Liver (tissue), 9 donors: ENCODE data around the gene CLEC4E. TPM values are rescaled to one million over a fixed set of nuclear protein-coding genes. Genes with fewer than 3 reads are reported as not detected.
"Not testable (repeated sequence)": the region's sequence is repeated elsewhere in the genome, so short reads cannot be mapped to it uniquely, and the experiment has no call there.

ENCODE experiments used
- DNase-seq: peaks from one replicate; pipeline ENCODE4 v3.0.0-alpha.2; 2017; ENCODE audit warnings: low spot score
- H3K27ac ChIP-seq, 2 donors: one replicate each; pipeline ENCODE4 v1.7.0; 2013; ENCODE audit warnings: inconsistent platforms in 2 of 2, low read length in 2 of 2, control low read depth in 1 of 2, low read depth in 1 of 2, mild to moderate bottlenecking in 1 of 2
- H3K27me3 ChIP-seq, 4 donors: one replicate each; pipeline versions ENCODE4 v1.6.1 to v1.7.0; 2013; ENCODE audit warnings: low read length in 3 of 4, inconsistent platforms in 1 of 4, mild to moderate bottlenecking in 1 of 4, moderate library complexity in 1 of 4; ENCODE audit not compliant: control insufficient read depth in 4 of 4, insufficient read depth in 4 of 4
- H3K36me3 ChIP-seq, 4 donors: one replicate each; pipeline versions ENCODE4 v1.6.1 to v1.7.0; 2013; ENCODE audit warnings: low read length in 3 of 4, mild to moderate bottlenecking in 3 of 4, low read depth in 1 of 4, moderate library complexity in 1 of 4; ENCODE audit not compliant: control insufficient read depth in 4 of 4, insufficient read depth in 3 of 4
- H3K4me1 ChIP-seq, 4 donors: one replicate each; pipeline versions ENCODE4 v1.6.1 to v1.7.0; 2013; ENCODE audit warnings: low read length in 3 of 4, mild to moderate bottlenecking in 3 of 4, moderate library complexity in 1 of 4; ENCODE audit not compliant: control insufficient read depth in 4 of 4, insufficient read depth in 4 of 4
- H3K4me3 ChIP-seq, 3 donors: one replicate each; pipeline versions ENCODE4 v1.6.1 to v1.7.0; 2013; ENCODE audit warnings: low read length in 3 of 3, control low read depth in 1 of 3, low read depth in 1 of 3, mild to moderate bottlenecking in 1 of 3
- H3K9ac ChIP-seq, 2 donors: one replicate each; pipeline ENCODE4 v1.7.0; 2013; ENCODE audit warnings: low read length in 2 of 2, mild to moderate bottlenecking in 2 of 2, moderate library complexity in 2 of 2, control low read depth in 1 of 2, low read depth in 1 of 2
- H3K9me3 ChIP-seq, 4 donors: one replicate each; pipeline versions ENCODE4 v1.6.1 to v1.7.0; 2013; ENCODE audit warnings: low read length in 3 of 4; ENCODE audit not compliant: control insufficient read depth in 4 of 4
- EGR1 ChIP-seq, 2 donors: IDR thresholded peaks; 2 replicates each; pipeline ENCODE4 v1.6.1; 2016 to 2018; ENCODE audit warnings: antibody characterized with exemption in 2 of 2, low read depth in 2 of 2
- FOXA1 ChIP-seq: IDR thresholded peaks from 2 replicates; pipeline ENCODE4 v1.6.1; 2016; ENCODE audit warnings: antibody characterized with exemption
- FOXA2 ChIP-seq: IDR thresholded peaks from 2 replicates; pipeline ENCODE4 v1.6.1; 2016; ENCODE audit warnings: antibody characterized with exemption
- GABPA ChIP-seq, 2 donors: IDR thresholded peaks in 1 of 2; conservative IDR thresholded peaks in 1 of 2; 2 replicates each; pipeline ENCODE4 v1.6.1; 2016; ENCODE audit warnings: antibody characterized with exemption in 2 of 2, mild to moderate bottlenecking in 1 of 2, moderate library complexity in 1 of 2
- HNF4A ChIP-seq, 2 donors: conservative IDR thresholded peaks; 2 replicates each; pipeline ENCODE4 v1.6.1; 2016; ENCODE audit warnings: antibody characterized with exemption in 2 of 2, mild to moderate bottlenecking in 2 of 2
- HNF4G ChIP-seq: IDR thresholded peaks from 2 replicates; pipeline ENCODE4 v1.6.1; 2016; ENCODE audit warnings: antibody characterized with exemption
- JUND ChIP-seq, 2 donors: IDR thresholded peaks; 2 replicates each; pipeline ENCODE4 v1.6.1; 2016; ENCODE audit warnings: antibody characterized with exemption in 2 of 2
- NR2F2 ChIP-seq: IDR thresholded peaks from 2 replicates; pipeline ENCODE4 v1.6.1; 2016; ENCODE audit warnings: antibody characterized with exemption
- RAD21 ChIP-seq, 2 donors: IDR thresholded peaks; 2 replicates each; pipeline ENCODE4 v1.6.1; 2016; ENCODE audit warnings: antibody characterized with exemption in 2 of 2, mild to moderate bottlenecking in 2 of 2
- RXRA ChIP-seq, 2 donors: IDR thresholded peaks; 2 replicates each; pipeline ENCODE4 v1.6.1; 2017 to 2018; ENCODE audit warnings: antibody characterized with exemption in 2 of 2, mild to moderate bottlenecking in 1 of 2
- SP1 ChIP-seq: IDR thresholded peaks from 2 replicates; pipeline ENCODE4 v1.6.1; 2018; ENCODE audit warnings: antibody characterized with exemption, mild to moderate bottlenecking
- TAF1 ChIP-seq: conservative IDR thresholded peaks from 2 replicates; pipeline ENCODE4 v1.6.1; 2016; ENCODE audit warnings: antibody characterized with exemption, mild to moderate bottlenecking
- YY1 ChIP-seq: IDR thresholded peaks from 2 replicates; pipeline ENCODE4 v1.6.1; 2016; ENCODE audit warnings: antibody characterized with exemption, mild to moderate bottlenecking
- WGBS: extraction: QIAGEN DNeasy Blood & Tissue Kit; methylation state at CpG from one replicate; pipeline ENCODE4 v1.1.7; 2013; 5-methylcytosine and 5-hydroxymethylcytosine counted together
- polyA plus RNA-seq, 2 donors: library from polyadenylated mRNA; stranded (reverse) in 1 of 2; unstranded in 1 of 2; fragments of 200-250 nt in 1 of 2; fragments of >200 nt in 1 of 2; fragmentation: Nextera tagmentation in 1 of 2; extraction: Ambion mirVana in 1 of 2; gene quantifications; one replicate each; pipeline versions ENCODE4 v1.2.1 to v1.2.3, GENCODE V29; 2013 to 2015
- total RNA-seq, 2 donors: library from RNA; depleted of rRNA; stranded (reverse); fragments of >200 nt; gene quantifications; one replicate each; pipeline ENCODE4 v1.2.3, GENCODE V29; 2014
- TF ChIP-seq, protein P1 (sequence below): IDR thresholded peaks from 2 replicates; pipeline ENCODE4 v1.6.1; 2016; ENCODE audit warnings: antibody characterized with exemption
- TF ChIP-seq, protein P2 (sequence below): fragments of 150-350 bp; IDR thresholded peaks from 2 replicates; pipeline ENCODE4 v1.5.1; 2017; ENCODE audit warnings: improper control_type of control experiment, low read depth, low read length; ENCODE audit not compliant: missing input control
- TF ChIP-seq, protein P3 (sequence below): IDR thresholded peaks from 2 replicates; pipeline ENCODE4 v1.6.1; 2016; ENCODE audit warnings: antibody characterized with exemption
- TF ChIP-seq, protein P4 (sequence below): IDR thresholded peaks from 2 replicates; pipeline ENCODE4 v1.6.1; 2016; ENCODE audit warnings: antibody characterized with exemption
- TF ChIP-seq, protein P5 (sequence below): IDR thresholded peaks from 2 replicates; pipeline ENCODE4 v1.6.1; 2016; ENCODE audit warnings: antibody characterized with exemption, mild to moderate bottlenecking
- donor health status: healthy.
- donor health status: healthy.
- donor health status: healthy.
- donor health status: healthy.
- donor health status: healthy.

The CLEC4E gene, protein sequence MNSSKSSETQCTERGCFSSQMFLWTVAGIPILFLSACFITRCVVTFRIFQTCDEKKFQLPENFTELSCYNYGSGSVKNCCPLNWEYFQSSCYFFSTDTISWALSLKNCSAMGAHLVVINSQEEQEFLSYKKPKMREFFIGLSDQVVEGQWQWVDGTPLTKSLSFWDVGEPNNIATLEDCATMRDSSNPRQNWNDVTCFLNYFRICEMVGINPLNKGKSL
- total RNA-seq (1 to 10 TPM in 1 of 2 donors, under 1 TPM in 1; 0.05 to 2.9 TPM), polyA plus RNA-seq (1 to 10 TPM in 1 of 2 donors, under 1 TPM in 1; 0.54 to 2.9 TPM)

DNA sequence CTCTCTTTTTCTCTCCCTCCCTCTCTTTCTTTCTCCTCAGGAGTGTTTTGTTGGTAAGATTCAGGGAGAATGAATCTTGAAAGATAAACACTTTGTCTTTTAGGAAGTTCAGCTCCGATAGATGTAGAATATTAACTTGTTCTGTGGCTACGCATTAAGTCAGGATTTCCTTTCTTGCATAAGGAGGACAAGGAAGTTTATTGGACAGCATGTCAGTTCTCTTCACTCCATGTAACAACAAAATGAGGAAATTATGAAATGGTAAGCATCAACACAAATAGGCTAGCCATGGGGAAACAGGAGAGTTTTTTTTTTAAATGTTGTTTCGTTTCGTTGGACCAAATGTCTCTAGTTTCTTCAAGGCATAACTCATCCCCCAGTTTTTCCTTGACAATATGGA is at the start of gene CLEC4E:
Gene CLEC4E, minus strand, starts transcription at position 75 of the 400 bp plus-strand sequence. CDS start 108 bp downstream, outside the sequence.
- not testable (repeated sequence) for H3K9me3 ChIP-seq, H3K9ac ChIP-seq, H3K27me3 ChIP-seq, H3K4me1 ChIP-seq, H3K27ac ChIP-seq, DNase-seq, H3K36me3 ChIP-seq, H3K4me3 ChIP-seq
- 52% methylated on average over 4 of the region's 4 CpGs for WGBS

DNA sequence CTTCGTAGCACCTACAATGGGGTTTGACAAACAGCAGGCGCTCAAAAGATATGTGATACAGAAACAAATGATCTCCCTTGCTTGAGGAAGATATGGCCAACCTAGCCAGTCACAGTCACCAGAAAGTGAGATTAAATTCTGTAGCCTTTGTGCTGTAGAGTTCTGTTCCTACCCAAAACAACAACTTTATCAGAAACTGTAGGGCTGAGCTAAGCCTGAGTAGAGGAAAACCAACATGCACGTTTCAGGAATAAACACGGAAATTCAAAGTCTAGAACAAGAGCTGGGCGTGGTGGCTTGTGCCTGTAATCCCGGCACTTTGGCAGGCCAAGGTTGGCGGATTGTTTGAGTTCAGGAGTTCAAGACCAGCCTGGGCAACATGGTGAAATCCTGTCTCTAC is 49.0 kb upstream of the CLEC4E start:
- Histone ChIP-seq H3K27ac (no peak overlapping the region), H3K9ac (no peak overlapping the region), H3K4me3 (no peak overlapping the region), H3K27me3 (no peaks in the 10 kb centered on the region), H3K36me3 (no peaks in the 10 kb centered on the region), H3K9me3 (no peaks in the 10 kb centered on the region), H3K4me1 (peaks cover 0 to 8% (median 2%) of the 10 kb centered on the region in 4 donors)
- DNase-seq, result no peak
- TF ChIP-seq FOXA1, result no peak
- TF ChIP-seq HNF4G, result no peak
- TF ChIP-seq YY1, result no peak
- no peak for TF ChIP-seq NR2F2
- no peak for TF ChIP-seq SP1
- TF ChIP-seq, protein P1, sequence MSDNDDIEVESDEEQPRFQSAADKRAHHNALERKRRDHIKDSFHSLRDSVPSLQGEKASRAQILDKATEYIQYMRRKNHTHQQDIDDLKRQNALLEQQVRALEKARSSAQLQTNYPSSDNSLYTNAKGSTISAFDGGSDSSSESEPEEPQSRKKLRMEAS, result no peak
- TF ChIP-seq, protein P2, sequence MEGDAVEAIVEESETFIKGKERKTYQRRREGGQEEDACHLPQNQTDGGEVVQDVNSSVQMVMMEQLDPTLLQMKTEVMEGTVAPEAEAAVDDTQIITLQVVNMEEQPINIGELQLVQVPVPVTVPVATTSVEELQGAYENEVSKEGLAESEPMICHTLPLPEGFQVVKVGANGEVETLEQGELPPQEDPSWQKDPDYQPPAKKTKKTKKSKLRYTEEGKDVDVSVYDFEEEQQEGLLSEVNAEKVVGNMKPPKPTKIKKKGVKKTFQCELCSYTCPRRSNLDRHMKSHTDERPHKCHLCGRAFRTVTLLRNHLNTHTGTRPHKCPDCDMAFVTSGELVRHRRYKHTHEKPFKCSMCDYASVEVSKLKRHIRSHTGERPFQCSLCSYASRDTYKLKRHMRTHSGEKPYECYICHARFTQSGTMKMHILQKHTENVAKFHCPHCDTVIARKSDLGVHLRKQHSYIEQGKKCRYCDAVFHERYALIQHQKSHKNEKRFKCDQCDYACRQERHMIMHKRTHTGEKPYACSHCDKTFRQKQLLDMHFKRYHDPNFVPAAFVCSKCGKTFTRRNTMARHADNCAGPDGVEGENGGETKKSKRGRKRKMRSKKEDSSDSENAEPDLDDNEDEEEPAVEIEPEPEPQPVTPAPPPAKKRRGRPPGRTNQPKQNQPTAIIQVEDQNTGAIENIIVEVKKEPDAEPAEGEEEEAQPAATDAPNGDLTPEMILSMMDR, result no peak
- no peak for TF ChIP-seq RAD21 (IDR thresholded peaks at IDR 0.05)
- no peak for TF ChIP-seq EGR1 (IDR thresholded peaks at IDR 0.05; ENCODE audit: low read depth in 2 of 2)
- TF ChIP-seq, protein P3, sequence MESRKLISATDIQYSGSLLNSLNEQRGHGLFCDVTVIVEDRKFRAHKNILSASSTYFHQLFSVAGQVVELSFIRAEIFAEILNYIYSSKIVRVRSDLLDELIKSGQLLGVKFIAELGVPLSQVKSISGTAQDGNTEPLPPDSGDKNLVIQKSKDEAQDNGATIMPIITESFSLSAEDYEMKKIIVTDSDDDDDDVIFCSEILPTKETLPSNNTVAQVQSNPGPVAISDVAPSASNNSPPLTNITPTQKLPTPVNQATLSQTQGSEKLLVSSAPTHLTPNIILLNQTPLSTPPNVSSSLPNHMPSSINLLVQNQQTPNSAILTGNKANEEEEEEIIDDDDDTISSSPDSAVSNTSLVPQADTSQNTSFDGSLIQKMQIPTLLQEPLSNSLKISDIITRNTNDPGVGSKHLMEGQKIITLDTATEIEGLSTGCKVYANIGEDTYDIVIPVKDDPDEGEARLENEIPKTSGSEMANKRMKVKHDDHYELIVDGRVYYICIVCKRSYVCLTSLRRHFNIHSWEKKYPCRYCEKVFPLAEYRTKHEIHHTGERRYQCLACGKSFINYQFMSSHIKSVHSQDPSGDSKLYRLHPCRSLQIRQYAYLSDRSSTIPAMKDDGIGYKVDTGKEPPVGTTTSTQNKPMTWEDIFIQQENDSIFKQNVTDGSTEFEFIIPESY, result no peak
- TF ChIP-seq TAF1, result no peak
- no peak for TF ChIP-seq GABPA (IDR thresholded peaks at IDR 0.05 in 1 of 2, conservative IDR thresholded peaks at IDR 0.05 in 1 of 2)
- TF ChIP-seq, protein P4, sequence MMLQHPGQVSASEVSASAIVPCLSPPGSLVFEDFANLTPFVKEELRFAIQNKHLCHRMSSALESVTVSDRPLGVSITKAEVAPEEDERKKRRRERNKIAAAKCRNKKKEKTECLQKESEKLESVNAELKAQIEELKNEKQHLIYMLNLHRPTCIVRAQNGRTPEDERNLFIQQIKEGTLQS, result no peak
- TF ChIP-seq JUND (IDR thresholded peaks at IDR 0.05), result no peak
- no peak for TF ChIP-seq RXRA (IDR thresholded peaks at IDR 0.05)
- TF ChIP-seq, protein P5, sequence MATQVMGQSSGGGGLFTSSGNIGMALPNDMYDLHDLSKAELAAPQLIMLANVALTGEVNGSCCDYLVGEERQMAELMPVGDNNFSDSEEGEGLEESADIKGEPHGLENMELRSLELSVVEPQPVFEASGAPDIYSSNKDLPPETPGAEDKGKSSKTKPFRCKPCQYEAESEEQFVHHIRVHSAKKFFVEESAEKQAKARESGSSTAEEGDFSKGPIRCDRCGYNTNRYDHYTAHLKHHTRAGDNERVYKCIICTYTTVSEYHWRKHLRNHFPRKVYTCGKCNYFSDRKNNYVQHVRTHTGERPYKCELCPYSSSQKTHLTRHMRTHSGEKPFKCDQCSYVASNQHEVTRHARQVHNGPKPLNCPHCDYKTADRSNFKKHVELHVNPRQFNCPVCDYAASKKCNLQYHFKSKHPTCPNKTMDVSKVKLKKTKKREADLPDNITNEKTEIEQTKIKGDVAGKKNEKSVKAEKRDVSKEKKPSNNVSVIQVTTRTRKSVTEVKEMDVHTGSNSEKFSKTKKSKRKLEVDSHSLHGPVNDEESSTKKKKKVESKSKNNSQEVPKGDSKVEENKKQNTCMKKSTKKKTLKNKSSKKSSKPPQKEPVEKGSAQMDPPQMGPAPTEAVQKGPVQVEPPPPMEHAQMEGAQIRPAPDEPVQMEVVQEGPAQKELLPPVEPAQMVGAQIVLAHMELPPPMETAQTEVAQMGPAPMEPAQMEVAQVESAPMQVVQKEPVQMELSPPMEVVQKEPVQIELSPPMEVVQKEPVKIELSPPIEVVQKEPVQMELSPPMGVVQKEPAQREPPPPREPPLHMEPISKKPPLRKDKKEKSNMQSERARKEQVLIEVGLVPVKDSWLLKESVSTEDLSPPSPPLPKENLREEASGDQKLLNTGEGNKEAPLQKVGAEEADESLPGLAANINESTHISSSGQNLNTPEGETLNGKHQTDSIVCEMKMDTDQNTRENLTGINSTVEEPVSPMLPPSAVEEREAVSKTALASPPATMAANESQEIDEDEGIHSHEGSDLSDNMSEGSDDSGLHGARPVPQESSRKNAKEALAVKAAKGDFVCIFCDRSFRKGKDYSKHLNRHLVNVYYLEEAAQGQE, result no peak
- no peak for TF ChIP-seq FOXA2
- TF ChIP-seq HNF4A (conservative IDR thresholded peaks at IDR 0.05), result no peak
- 83% methylated on average over 7 of the region's 7 CpGs for WGBS

DNA sequence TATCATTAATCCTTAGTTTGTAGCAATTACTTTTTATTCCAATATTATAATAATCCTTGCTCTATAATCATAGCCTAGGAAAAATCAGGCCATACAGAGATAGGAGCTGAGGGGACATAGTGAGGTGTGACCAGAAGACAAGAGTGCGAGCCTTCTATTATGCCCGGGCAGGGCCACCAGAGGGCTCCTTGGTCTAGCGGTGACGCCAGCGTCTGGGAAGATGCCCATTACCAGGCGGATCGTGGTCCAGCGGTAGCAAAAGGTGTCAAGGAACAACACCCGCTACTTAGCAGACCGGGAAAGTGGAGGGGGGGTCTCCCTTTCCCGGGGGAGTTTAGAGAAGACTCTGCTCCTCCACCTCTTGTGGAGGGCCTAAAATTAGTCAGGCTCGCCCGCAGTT is 43.8 kb upstream of the CLEC4E start:
- not testable (repeated sequence) for H3K36me3 ChIP-seq, H3K27ac ChIP-seq, DNase-seq, H3K4me1 ChIP-seq, H3K4me3 ChIP-seq, H3K27me3 ChIP-seq, H3K9me3 ChIP-seq, H3K9ac ChIP-seq
- 89% methylated on average over 13 of the region's 13 CpGs for WGBS
